Loucy (cell line): ENCODE results near the gene NDC1.

Experiments used
- H2AFZ ChIP-seq: fragments of 200-600 bp; sonication (generic); 2 replicates; pipeline ENCODE4 v1.6.0; 2016; ENCODE audit warnings: antibody characterized with exemption, mild to moderate bottlenecking, low read length, moderate library complexity
- H3F3A ChIP-seq: fragments of 200-600 bp; 2 replicates; pipeline ENCODE4 v1.6.0; 2016; ENCODE audit warnings: antibody characterized with exemption, low read depth, mild to moderate bottlenecking
- H3K27me3 ChIP-seq: fragments of 200-600 bp; sonication (generic); 2 replicates; pipeline ENCODE4 v1.6.1; 2014; ENCODE audit warnings: low read length, mild to moderate bottlenecking; ENCODE audit not compliant: insufficient read depth, poor library complexity, severe bottlenecking
- H3K36me3 ChIP-seq: fragments of 200-600 bp; sonication (generic); 2 replicates; pipeline ENCODE4 v1.6.1; 2016; ENCODE audit warnings: low read length; ENCODE audit not compliant: insufficient read depth
- H3K4me1 ChIP-seq: fragments of 200-600 bp; sonication (generic); 2 replicates; pipeline ENCODE4 v1.5.1; 2014; ENCODE audit warnings: low read length, mild to moderate bottlenecking; ENCODE audit not compliant: insufficient read depth, poor library complexity, severe bottlenecking
- H3K4me2 ChIP-seq: fragments of 200-600 bp; sonication (generic); 2 replicates; pipeline ENCODE4 v1.6.0; 2014; ENCODE audit warnings: antibody characterized with exemption, low read length, low read depth, mild to moderate bottlenecking; ENCODE audit not compliant: poor library complexity, severe bottlenecking
- H3K4me3 ChIP-seq: fragments of 200-600 bp; sonication (generic); 2 replicates; pipeline ENCODE4 v1.5.1; 2014; ENCODE audit warnings: low read length, mild to moderate bottlenecking, mixed read lengths; ENCODE audit not compliant: poor library complexity, severe bottlenecking
- H3K79me2 ChIP-seq: fragments of 200-600 bp; sonication (generic); 2 replicates; pipeline ENCODE4 v1.6.1; 2014; ENCODE audit warnings: low read length; ENCODE audit not compliant: insufficient read depth
- H3K9ac ChIP-seq: fragments of 200-600 bp; sonication (generic); 2 replicates; pipeline ENCODE4 v1.6.0; 2014; ENCODE audit warnings: mild to moderate bottlenecking, low read depth, low read length, moderate library complexity; ENCODE audit not compliant: poor library complexity, severe bottlenecking
- H3K9me2 ChIP-seq: fragments of 200-600 bp; sonication (generic); replicated peaks from 2 replicates; pipeline ENCODE4 v1.6.1; 2016; ENCODE audit warnings: low read depth, low read length, mixed read lengths
- H3K9me3 ChIP-seq: fragments of 200-600 bp; sonication (generic); 2 replicates; pipeline ENCODE4 v1.6.1; 2014; ENCODE audit warnings: mild to moderate bottlenecking, antibody characterized with exemption, low read length, low read depth; ENCODE audit not compliant: insufficient read depth
- H4K20me1 ChIP-seq: fragments of 200-600 bp; sonication (generic); 2 replicates; pipeline ENCODE4 v1.6.0; 2014; ENCODE audit warnings: antibody characterized with exemption, low read length, mild to moderate bottlenecking; ENCODE audit not compliant: insufficient read depth, poor library complexity, severe bottlenecking
- CTCF ChIP-seq: fragments of 200-600 bp; sonication (generic); conservative IDR thresholded peaks from 2 replicates; pipeline ENCODE4 v1.5.1; 2014; ENCODE audit warnings: mild to moderate bottlenecking, antibody characterized with exemption, low read length
- EZH2phosphoT487 ChIP-seq: fragments of 200-600 bp; IDR thresholded peaks from 2 replicates; pipeline ENCODE4 v1.6.1; 2018; ENCODE audit warnings: antibody characterized with exemption, mild to moderate bottlenecking, moderate library complexity, borderline replicate concordance

Gene NDC1

GRCh38 chr1:53807916-53808315 lies 30.2 kb downstream of the NDC1 start:
- Histone ChIP-seq H2AFZ (no peak overlapping the region), H4K20me1 (peaks cover 4% of the 10 kb centered on the region), H3F3A (no peaks in the 10 kb centered on the region), H3K4me1 (no peaks in the 10 kb centered on the region), H3K27me3 (no peaks in the 10 kb centered on the region), H3K9me3 (no peaks in the 10 kb centered on the region), H3K9me2 (no peaks in the 10 kb centered on the region), H3K4me3 (no peak overlapping the region), H3K9ac (no peak overlapping the region), H3K4me2 (no peak overlapping the region), H3K36me3 (peaks cover 89% of the 10 kb centered on the region; the same call in 1 of the 2 replicates), H3K79me2 (peaks cover 8% of the 10 kb centered on the region; the same call in 1 of the 2 replicates)
- TF ChIP-seq EZH2phosphoT487: no peak
- TF ChIP-seq CTCF: no peak

GRCh38 chr1:53804791-53805505 lies 33.1 kb downstream of the NDC1 start:
- Histone ChIP-seq H3K4me1 (no peaks in the 10 kb centered on the region), H4K20me1 (peaks cover 4% of the 10 kb centered on the region), H3K4me2 (no peak overlapping the region), H3K9me3 (no peaks in the 10 kb centered on the region), H3K4me3 (no peak overlapping the region), H2AFZ (no peak overlapping the region), H3K27me3 (no peaks in the 10 kb centered on the region), H3F3A (no peaks in the 10 kb centered on the region), H3K9me2 (no peaks in the 10 kb centered on the region), H3K9ac (no peak overlapping the region), H3K36me3 (peaks cover 92% of the 10 kb centered on the region), H3K79me2 (no peaks in the 10 kb centered on the region)
- TF ChIP-seq EZH2phosphoT487 (no peak), CTCF (no peak)

GRCh38 chr1:53804181-53804580 lies 33.9 kb downstream of the NDC1 start:
- Histone ChIP-seq H3F3A (no peaks in the 10 kb centered on the region), H3K4me1 (no peaks in the 10 kb centered on the region), H3K9me2 (no peaks in the 10 kb centered on the region), H3K4me2 (no peak overlapping the region), H4K20me1 (peaks cover 3% of the 10 kb centered on the region), H3K4me3 (no peak overlapping the region), H3K9ac (no peak overlapping the region), H2AFZ (no peak overlapping the region), H3K9me3 (no peaks in the 10 kb centered on the region), H3K36me3 (peaks cover 94% of the 10 kb centered on the region), H3K79me2 (no peaks in the 10 kb centered on the region), H3K27me3 (no peaks in the 10 kb centered on the region)
- TF ChIP-seq CTCF (no peak), EZH2phosphoT487 (no peak)
